ENCODE results near the gene RBAK. TPM values are rescaled to one million over a fixed set of nuclear protein-coding genes. Genes with fewer than 3 reads are reported as not detected.
"Not testable (repeated sequence)": the region's sequence is repeated elsewhere in the genome, so short reads cannot be mapped to it uniquely, and the experiment has no call there.

RBAK gene
- total RNA-seq, 4 donors from 2014 or later: 3.4 to 6.0 (median 4.2) TPM

DNA sequence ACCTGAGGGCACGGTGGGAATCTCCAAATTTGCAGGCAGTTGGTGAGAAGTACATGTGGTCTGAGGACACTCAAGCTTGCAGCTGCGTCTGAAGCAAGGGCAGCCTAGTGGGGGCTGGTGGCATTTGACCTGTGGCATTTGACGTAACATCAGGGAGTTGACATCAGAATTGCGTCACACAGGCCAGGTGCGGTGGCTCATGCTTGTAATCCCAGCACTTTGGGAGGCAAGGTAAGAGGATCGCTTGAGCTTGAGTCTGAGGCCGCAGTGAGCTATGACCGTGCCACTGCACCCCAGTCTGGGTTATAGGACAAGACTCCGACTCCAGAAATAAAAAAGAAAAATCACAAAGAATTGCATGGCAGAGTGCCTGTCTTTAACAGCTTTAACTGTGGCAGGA lies 25.6 kb upstream of the RBAK start:
- DNase-seq: no peak
- in situ Hi-C loops (cut with MboI; ENCODE audit: low sequenced_read_pairs in 4 of 4) (no loop called here), intact Hi-C loops (cut with DNase I; ENCODE audit: low total_unique reads) (no loop called here)
- no peaks in the 10 kb centered on the region for H3K4me1 ChIP-seq
- H3K27ac ChIP-seq: no peak overlapping the region
- no peak for ATAC-seq
- H3K27me3 ChIP-seq: no peaks in the 10 kb centered on the region
- no peak overlapping the region for H3K4me3 ChIP-seq
- H3K36me3 ChIP-seq: no peaks in the 10 kb centered on the region
- no peaks in the 10 kb centered on the region for H3K9me3 ChIP-seq
- no peak for TF ChIP-seq POLR2A (IDR thresholded peaks at IDR 0.05)
- TF ChIP-seq, protein P1, sequence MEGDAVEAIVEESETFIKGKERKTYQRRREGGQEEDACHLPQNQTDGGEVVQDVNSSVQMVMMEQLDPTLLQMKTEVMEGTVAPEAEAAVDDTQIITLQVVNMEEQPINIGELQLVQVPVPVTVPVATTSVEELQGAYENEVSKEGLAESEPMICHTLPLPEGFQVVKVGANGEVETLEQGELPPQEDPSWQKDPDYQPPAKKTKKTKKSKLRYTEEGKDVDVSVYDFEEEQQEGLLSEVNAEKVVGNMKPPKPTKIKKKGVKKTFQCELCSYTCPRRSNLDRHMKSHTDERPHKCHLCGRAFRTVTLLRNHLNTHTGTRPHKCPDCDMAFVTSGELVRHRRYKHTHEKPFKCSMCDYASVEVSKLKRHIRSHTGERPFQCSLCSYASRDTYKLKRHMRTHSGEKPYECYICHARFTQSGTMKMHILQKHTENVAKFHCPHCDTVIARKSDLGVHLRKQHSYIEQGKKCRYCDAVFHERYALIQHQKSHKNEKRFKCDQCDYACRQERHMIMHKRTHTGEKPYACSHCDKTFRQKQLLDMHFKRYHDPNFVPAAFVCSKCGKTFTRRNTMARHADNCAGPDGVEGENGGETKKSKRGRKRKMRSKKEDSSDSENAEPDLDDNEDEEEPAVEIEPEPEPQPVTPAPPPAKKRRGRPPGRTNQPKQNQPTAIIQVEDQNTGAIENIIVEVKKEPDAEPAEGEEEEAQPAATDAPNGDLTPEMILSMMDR (IDR thresholded peaks at IDR 0.05 in 4 of 5, conservative IDR thresholded peaks at IDR 0.05 in 1 of 5): no peak

DNA sequence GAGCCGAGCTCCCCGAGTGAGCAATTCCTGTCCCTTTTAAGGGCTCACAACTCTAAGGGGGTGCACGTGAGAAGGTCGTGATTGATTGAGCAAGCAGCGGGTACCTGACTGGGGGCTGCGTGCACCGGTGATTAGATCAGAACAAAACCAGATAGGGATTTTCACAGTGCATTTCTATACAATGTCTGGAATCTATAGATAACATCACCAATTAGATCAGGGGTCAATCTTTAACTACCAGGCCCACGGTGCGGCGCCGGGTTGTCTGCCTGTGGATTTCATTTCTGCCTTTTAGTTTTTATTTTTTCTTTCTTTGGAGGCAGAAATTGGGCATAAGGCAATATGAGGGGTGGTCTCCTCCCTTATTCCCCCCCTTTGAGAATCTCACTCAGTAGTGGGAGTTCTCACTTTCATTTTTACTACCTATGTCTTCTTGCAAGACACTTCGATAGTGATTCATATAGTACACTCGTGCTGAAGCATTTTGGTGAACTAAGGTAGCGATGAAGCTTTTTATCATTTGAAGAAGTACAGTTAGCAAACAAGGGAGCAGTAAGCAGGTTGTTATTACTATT lies 24.6 kb upstream of the RBAK start:
- H3K27ac ChIP-seq; ATAC-seq; H3K4me3 ChIP-seq; DNase-seq; H3K9me3 ChIP-seq; H3K36me3 ChIP-seq; H3K27me3 ChIP-seq; intact Hi-C loops (cut with DNase I; ENCODE audit: low total_unique reads); in situ Hi-C loops (cut with MboI; ENCODE audit: low sequenced_read_pairs in 4 of 4); H3K4me1 ChIP-seq: not testable (repeated sequence)

DNA sequence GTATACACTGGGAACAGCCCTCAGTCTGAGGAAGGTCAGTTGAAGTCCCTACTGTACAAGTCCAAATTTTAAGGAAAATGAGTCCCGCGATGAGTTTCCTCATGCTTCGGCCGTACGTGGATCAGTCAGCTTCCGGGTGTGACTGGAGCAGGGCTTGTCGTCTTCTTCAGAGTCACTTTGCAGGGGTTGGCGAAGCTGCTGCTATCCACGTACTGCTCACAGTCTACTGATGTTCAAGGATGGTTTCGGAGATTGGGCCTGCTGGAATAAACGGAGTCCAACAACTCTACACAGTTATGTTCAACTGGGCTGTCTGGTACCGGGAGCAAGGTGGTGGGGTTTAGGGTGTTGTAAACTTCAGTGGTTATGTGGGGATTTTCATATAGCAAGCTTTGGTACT lies 22.0 kb upstream of the RBAK start:
- ATAC-seq; H3K27ac ChIP-seq; intact Hi-C loops (cut with DNase I; ENCODE audit: low total_unique reads); H3K27me3 ChIP-seq; H3K4me3 ChIP-seq; H3K9me3 ChIP-seq; H3K36me3 ChIP-seq; H3K4me1 ChIP-seq; in situ Hi-C loops (cut with MboI; ENCODE audit: low sequenced_read_pairs in 4 of 4); DNase-seq: not testable (repeated sequence)

DNA sequence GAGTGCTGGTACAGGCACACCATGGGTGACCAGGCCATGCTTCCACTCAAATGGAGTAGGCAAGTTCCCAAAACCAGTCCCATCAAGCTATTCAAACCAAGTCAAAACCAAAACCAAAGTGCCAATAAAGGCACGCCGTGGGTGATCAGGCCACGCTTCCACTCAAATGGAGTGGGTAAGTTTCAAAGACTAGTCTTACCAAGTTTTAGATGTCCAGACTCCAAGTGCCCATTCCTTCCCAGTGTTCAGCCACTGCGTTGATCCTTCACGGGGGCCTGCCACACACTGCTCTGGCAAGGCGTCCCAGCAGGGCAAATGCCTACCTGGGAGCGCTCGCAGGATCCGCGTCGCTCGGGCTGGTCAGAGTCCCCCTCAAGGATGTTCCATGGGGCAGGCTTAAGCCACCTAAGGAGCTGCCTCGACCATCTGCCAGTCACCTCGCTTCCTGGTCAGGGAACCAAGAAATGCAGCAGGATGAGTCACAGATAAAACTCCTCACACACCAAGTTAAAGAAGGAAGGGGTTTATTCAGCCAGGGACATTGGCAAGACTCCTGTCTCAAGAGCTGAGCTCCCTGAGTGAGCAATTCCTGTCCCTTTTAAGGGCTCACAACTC lies 17.8 kb upstream of the RBAK start:
- not testable (repeated sequence) for H3K36me3 ChIP-seq

DNA sequence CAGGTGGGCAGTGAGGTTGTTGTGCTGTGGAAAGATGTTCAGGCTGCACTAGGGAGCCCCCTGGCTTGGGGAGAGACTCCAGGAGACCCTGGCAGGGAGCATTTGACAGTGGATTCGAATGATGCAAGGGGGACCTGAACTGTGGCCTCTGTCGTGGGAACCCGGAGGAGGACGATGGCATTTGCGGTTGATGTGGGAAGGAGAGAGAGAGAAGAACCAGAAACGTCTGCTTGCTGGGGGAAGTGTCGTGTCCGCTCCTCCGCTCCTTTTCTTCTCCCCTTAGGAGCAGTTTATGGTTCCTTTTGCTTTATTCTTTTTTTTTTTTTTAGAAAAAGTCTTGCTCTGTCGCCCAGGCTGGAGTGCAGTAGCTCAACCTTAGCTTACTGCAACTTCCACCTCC lies 12.5 kb upstream of the RBAK start:
- intact Hi-C loops (cut with DNase I; ENCODE audit: low total_unique reads): not testable (repeated sequence)

More for the DNA sequence above, 17.8 kb upstream of the RBAK start:
- H3K4me1 ChIP-seq; in situ Hi-C loops (cut with MboI; ENCODE audit: low sequenced_read_pairs in 4 of 4); H3K9me3 ChIP-seq; H3K27ac ChIP-seq; H3K4me3 ChIP-seq; H3K27me3 ChIP-seq; ATAC-seq; intact Hi-C loops (cut with DNase I; ENCODE audit: low total_unique reads); DNase-seq: not testable (repeated sequence)

DNA sequence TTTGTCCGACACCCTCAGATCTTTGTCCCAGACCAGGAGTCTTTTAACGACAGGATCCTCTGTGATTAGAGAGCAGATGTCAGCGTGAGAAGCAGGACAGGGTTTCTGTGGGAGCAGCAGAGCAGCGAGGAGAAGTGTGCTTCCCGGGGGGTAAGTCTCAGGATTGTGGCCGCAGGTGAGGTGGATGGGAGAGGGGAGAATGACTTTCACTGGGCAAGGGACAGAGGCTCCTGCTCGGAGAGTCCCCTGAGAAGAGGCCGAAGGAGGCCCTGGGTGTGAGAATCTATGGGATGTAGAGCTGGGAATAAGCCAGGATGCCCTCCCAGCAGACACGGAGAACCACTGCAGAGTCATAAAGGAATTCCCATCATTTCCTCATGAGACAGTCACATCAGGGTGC lies 10.4 kb upstream of the RBAK start:
- no peaks in the 10 kb centered on the region for H3K4me1 ChIP-seq
- no peak for ATAC-seq
- no peak for DNase-seq
- H3K27ac ChIP-seq: no peak overlapping the region
- intact Hi-C loops (cut with DNase I; ENCODE audit: low total_unique reads) (no loop called here), in situ Hi-C loops (cut with MboI; ENCODE audit: low sequenced_read_pairs in 4 of 4) (no loop called here)
- H3K36me3 ChIP-seq: no peaks in the 10 kb centered on the region
- H3K9me3 ChIP-seq: no peaks in the 10 kb centered on the region
- H3K4me3 ChIP-seq: no peak overlapping the region
- TF ChIP-seq POLR2A (IDR thresholded peaks at IDR 0.05): no peak
- TF ChIP-seq, protein P1 (IDR thresholded peaks at IDR 0.05 in 4 of 5, conservative IDR thresholded peaks at IDR 0.05 in 1 of 5): no peak
- H3K27me3 ChIP-seq: no peaks in the 10 kb centered on the region

More for the DNA sequence above, 12.5 kb upstream of the RBAK start:
- H3K27me3 ChIP-seq; H3K4me1 ChIP-seq; H3K9me3 ChIP-seq; DNase-seq; H3K4me3 ChIP-seq; H3K36me3 ChIP-seq; in situ Hi-C loops (cut with MboI; ENCODE audit: low sequenced_read_pairs in 4 of 4); ATAC-seq; H3K27ac ChIP-seq: not testable (repeated sequence)

DNA sequence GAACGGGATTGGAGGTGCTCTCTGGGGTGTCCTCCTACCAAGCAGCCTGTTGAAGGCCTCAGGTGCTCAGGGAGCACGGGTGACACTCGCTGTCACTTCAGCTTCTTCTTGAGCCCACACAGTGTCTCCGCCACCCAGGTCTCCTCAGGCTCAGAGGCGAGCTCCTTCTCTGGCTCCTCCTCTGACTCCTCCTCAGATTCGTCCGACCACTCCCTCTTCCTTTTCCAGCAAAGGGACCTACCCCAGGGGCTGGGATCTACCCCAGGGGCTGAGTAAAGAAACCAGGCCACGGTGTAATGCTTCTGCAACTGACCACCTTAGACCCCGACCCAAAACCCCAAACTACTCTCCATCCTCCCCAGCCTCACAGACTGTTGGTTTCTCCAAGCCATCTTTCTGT lies 9.2 kb upstream of the RBAK start:
- intact Hi-C loops (cut with DNase I; ENCODE audit: low total_unique reads): no loop called here
- in situ Hi-C loops (cut with MboI; ENCODE audit: low sequenced_read_pairs in 4 of 4): no loop called here
- TF ChIP-seq POLR2A (IDR thresholded peaks at IDR 0.05): no peak
- TF ChIP-seq, protein P1 (IDR thresholded peaks at IDR 0.05 in 4 of 5, conservative IDR thresholded peaks at IDR 0.05 in 1 of 5): no peak
- DNase-seq (no peak), ATAC-seq (no peak)
- Histone ChIP-seq H3K27me3 (no peaks in the 10 kb centered on the region), H3K9me3 (no peaks in the 10 kb centered on the region), H3K4me1 (no peaks in the 10 kb centered on the region), H3K27ac (no peak overlapping the region), H3K36me3 (no peaks in the 10 kb centered on the region), H3K4me3 (no peak overlapping the region)

Data from gastrocnemius medialis (tissue), 4 donors.